ENCODE data around the gene TMEM139.

The TMEM139 gene

GRCh38 chr7:143279186-143280098 lies 5.3 kb upstream of the TMEM139 start:
- no peak overlapping the region for H3K4me3 ChIP-seq (ENCODE audit: low read depth, low read length)
- in situ Hi-C loops (cut with HindIII; ENCODE audit: low sequenced_read_pairs), result no loop called here
- TF ChIP-seq CTCF (IDR thresholded peaks at IDR 0.05; ENCODE audit: low read depth, low read length, missing control alignments), result no peak
- DNase-seq (ENCODE audit: low read depth), result peak; percentile 71

- in situ Hi-C loops (cut with HindIII; ENCODE audit: low sequenced_read_pairs), result no loop called here
- TF ChIP-seq CTCF (IDR thresholded peaks at IDR 0.05; ENCODE audit: low read depth, low read length, missing control alignments), result no peak
- DNase-seq (ENCODE audit: low read depth), result no peak
- H3K4me3 ChIP-seq (ENCODE audit: low read depth, low read length), result no peak overlapping the region
Observed at GRCh38 chr7:143280160-143280559, 4.6 kb upstream of the TMEM139 start.

- DNase-seq (ENCODE audit: low read depth), result no peak
- in situ Hi-C loops (cut with HindIII; ENCODE audit: low sequenced_read_pairs), result no loop called here
- H3K4me3 ChIP-seq (ENCODE audit: low read depth, low read length), result no peak overlapping the region
- TF ChIP-seq CTCF (IDR thresholded peaks at IDR 0.05; ENCODE audit: low read depth, low read length, missing control alignments), result no peak
Observed at GRCh38 chr7:143280566-143280965, 4.2 kb upstream of the TMEM139 start.

GRCh38 chr7:143281529-143281928 lies 3.2 kb upstream of the TMEM139 start:
- DNase-seq (ENCODE audit: low read depth), result no peak
- no peak for TF ChIP-seq CTCF (IDR thresholded peaks at IDR 0.05; ENCODE audit: low read depth, low read length, missing control alignments)
- no peak overlapping the region for H3K4me3 ChIP-seq (ENCODE audit: low read depth, low read length)
- in situ Hi-C loops (cut with HindIII; ENCODE audit: low sequenced_read_pairs), result no loop called here

- no peak overlapping the region for H3K4me3 ChIP-seq (ENCODE audit: low read depth, low read length)
- in situ Hi-C loops (cut with HindIII; ENCODE audit: low sequenced_read_pairs), result no loop called here
- TF ChIP-seq CTCF (IDR thresholded peaks at IDR 0.05; ENCODE audit: low read depth, low read length, missing control alignments), result no peak
- DNase-seq (ENCODE audit: low read depth), result no peak
Observed at GRCh38 chr7:143282124-143282523, 2.6 kb upstream of the TMEM139 start.

- in situ Hi-C loops (cut with HindIII; ENCODE audit: low sequenced_read_pairs), result no loop called here
- DNase-seq (ENCODE audit: low read depth), result no peak
- TF ChIP-seq CTCF (IDR thresholded peaks at IDR 0.05; ENCODE audit: low read depth, low read length, missing control alignments), result no peak
- H3K4me3 ChIP-seq (ENCODE audit: low read depth, low read length), result no peak overlapping the region
Observed at GRCh38 chr7:143283381-143283780, 1.4 kb upstream of the TMEM139 start.

Data from astrocyte of the cerebellum (primary cell).